Ecto neural progenitor cell (in vitro differentiated cells): Measurements from ENCODE around the gene TET1.
"Not testable (repeated sequence)": the region's sequence is repeated elsewhere in the genome, so short reads cannot be mapped to it uniquely, and the experiment has no call there.

ENCODE experiments used
- DNase-seq: peaks from one replicate; pipeline ENCODE4 v3.0.0-alpha.2; 2018; ENCODE audit warnings: low spot score

Gene TET1

GRCh38 chr10:68564712-68565111, 4.6 kb downstream of the TET1 start:
- DNase-seq = no peak

GRCh38 chr10:68565658-68566057, 5.5 kb downstream of the TET1 start:
- DNase-seq = no peak

- DNase-seq = no peak
Observed at GRCh38 chr10:68566351-68566750, 6.2 kb downstream of the TET1 start.

- no peak for DNase-seq
Observed at GRCh38 chr10:68566955-68567354, 6.8 kb downstream of the TET1 start.

GRCh38 chr10:68572151-68572550, 12.0 kb downstream of the TET1 start:
- no peak for DNase-seq

- DNase-seq = no peak
Observed at GRCh38 chr10:68574051-68574450, 13.9 kb downstream of the TET1 start.

- no peak for DNase-seq
Observed at GRCh38 chr10:68576118-68576517, 16.0 kb downstream of the TET1 start.

- DNase-seq = no peak
Observed at GRCh38 chr10:68578974-68579373, 18.8 kb downstream of the TET1 start.

GRCh38 chr10:68584187-68584586, 24.1 kb downstream of the TET1 start:
- DNase-seq = not testable (repeated sequence)

- DNase-seq = no peak
Observed at GRCh38 chr10:68586606-68587305, 26.6 kb downstream of the TET1 start.

GRCh38 chr10:68594405-68594804, 34.3 kb downstream of the TET1 start:
- DNase-seq = no peak

- no peak for DNase-seq
Observed at GRCh38 chr10:68595513-68595912, 35.4 kb downstream of the TET1 start.

- no peak for DNase-seq
Observed at GRCh38 chr10:68597407-68597806, 37.3 kb downstream of the TET1 start.

- peak; percentile 53 for DNase-seq
Observed at GRCh38 chr10:68598978-68599770, 39.0 kb downstream of the TET1 start.

- DNase-seq = no peak
Observed at GRCh38 chr10:68599771-68600040, 39.6 kb downstream of the TET1 start.

GRCh38 chr10:68600041-68600778, 40.1 kb downstream of the TET1 start:
- DNase-seq = peak; percentile 92

GRCh38 chr10:68601501-68602265, 41.5 kb downstream of the TET1 start:
- no peak for DNase-seq

- no peak for DNase-seq
Observed at GRCh38 chr10:68602434-68602833, 42.3 kb downstream of the TET1 start.

GRCh38 chr10:68603766-68604165, 43.6 kb downstream of the TET1 start:
- no peak for DNase-seq

- DNase-seq = no peak
Observed at GRCh38 chr10:68604441-68604840, 44.3 kb downstream of the TET1 start.

GRCh38 chr10:68606918-68607317, 46.8 kb downstream of the TET1 start:
- DNase-seq = no peak

GRCh38 chr10:68610023-68610422, 49.9 kb downstream of the TET1 start:
- not testable (repeated sequence) for DNase-seq
